ENCODE results near the gene MORN3.
"Not testable (repeated sequence)": the region's sequence is repeated elsewhere in the genome, so short reads cannot be mapped to it uniquely, and the experiment has no call there.

MORN3 gene

GRCh38 chr12:121689430-121689829, 20.0 kb upstream of the MORN3 start:
- no peak for DNase-seq

- DNase-seq, result no peak
Measured at GRCh38 chr12:121688966-121689365, 19.5 kb upstream of the MORN3 start.

- DNase-seq, result not testable (repeated sequence)
Measured at GRCh38 chr12:121679661-121680197, 10.3 kb upstream of the MORN3 start.

- DNase-seq, result no peak
Measured at GRCh38 chr12:121678716-121679300, 9.4 kb upstream of the MORN3 start.

GRCh38 chr12:121678305-121678704, 8.9 kb upstream of the MORN3 start:
- DNase-seq, result no peak

- DNase-seq, result no peak
Measured at GRCh38 chr12:121676190-121676589, 6.7 kb upstream of the MORN3 start.

GRCh38 chr12:121673013-121673511, 3.6 kb upstream of the MORN3 start:
- no peak for DNase-seq

GRCh38 chr12:121668750-121669520, 519 bp downstream of the MORN3 start:
- no peak for DNase-seq

- DNase-seq, result not testable (repeated sequence)
Measured at GRCh38 chr12:121666829-121667228, 2.6 kb downstream of the MORN3 start.

- no peak for DNase-seq
Measured at GRCh38 chr12:121663610-121663929, 5.9 kb downstream of the MORN3 start.

GRCh38 chr12:121661353-121662105, 7.9 kb downstream of the MORN3 start:
- DNase-seq, result not testable (repeated sequence)

- DNase-seq, result no peak
Measured at GRCh38 chr12:121657305-121658008, 12.0 kb downstream of the MORN3 start.

GRCh38 chr12:121656122-121656521, 13.3 kb downstream of the MORN3 start:
- no peak for DNase-seq

- no peak for DNase-seq
Measured at GRCh38 chr12:121653999-121654398, 15.5 kb downstream of the MORN3 start.

GRCh38 chr12:121652767-121653497, 16.5 kb downstream of the MORN3 start:
- DNase-seq, result no peak

- DNase-seq, result no peak
Measured at GRCh38 chr12:121651320-121651719, 18.1 kb downstream of the MORN3 start.

GRCh38 chr12:121649819-121650353, 19.6 kb downstream of the MORN3 start:
- DNase-seq, result no peak

GRCh38 chr12:121649322-121649721, 20.1 kb downstream of the MORN3 start:
- no peak for DNase-seq

- DNase-seq, result no peak
Measured at GRCh38 chr12:121648458-121649028, 20.9 kb downstream of the MORN3 start.

GRCh38 chr12:121641343-121641630, 28.2 kb downstream of the MORN3 start:
- DNase-seq, result no peak

- DNase-seq, result no peak
Measured at GRCh38 chr12:121638298-121639202, 30.9 kb downstream of the MORN3 start.
